Osteoblast (primary cell): ENCODE data around the gene NGEF. TPM values are rescaled to one million over a fixed set of nuclear protein-coding genes. Genes with fewer than 3 reads are reported as not detected.
A peak's percentile ranks its signal among the peaks of the same experiment; 100 is the strongest.

Experiments used
- DNase-seq: peaks from one replicate; pipeline ENCODE4 v3.0.0; 2011; ENCODE audit warnings: low spot score, mixed read lengths; ENCODE audit not compliant: insufficient read length; ENCODE audit errors: missing footprints
- H2AFZ ChIP-seq: 2 replicates; pipeline ENCODE4 v1.6.0; 2011; ENCODE audit warnings: mild to moderate bottlenecking, low read length
- H3K27ac ChIP-seq: 2 replicates; pipeline ENCODE4 v1.5.1; 2011; ENCODE audit warnings: mild to moderate bottlenecking, low read depth, low read length, moderate library complexity
- H3K27me3 ChIP-seq: 2 replicates; pipeline ENCODE4 v1.6.0; 2012; ENCODE audit warnings: mild to moderate bottlenecking, control low read depth, inconsistent platforms, low read length, moderate library complexity; ENCODE audit not compliant: insufficient read depth
- H3K36me3 ChIP-seq: 2 replicates; pipeline ENCODE4 v1.5.1; 2011; ENCODE audit warnings: mild to moderate bottlenecking, low read length, control low read depth, moderate library complexity; ENCODE audit not compliant: insufficient read depth
- H3K4me1 ChIP-seq: 2 replicates; pipeline ENCODE4 v1.5.1; 2011; ENCODE audit warnings: mild to moderate bottlenecking, low read length, control low read depth, moderate library complexity; ENCODE audit not compliant: insufficient read depth
- H3K4me2 ChIP-seq: 2 replicates; pipeline ENCODE4 v1.6.0; 2011; ENCODE audit warnings: mild to moderate bottlenecking, low read length; ENCODE audit not compliant: insufficient read depth
- H3K4me3 ChIP-seq: fragments of 200-600 bp; sonication (generic); 3 replicates; pipeline ENCODE4 v1.5.1; 2012; ENCODE audit warnings: mild to moderate bottlenecking, low read length, inconsistent platforms; ENCODE audit not compliant: insufficient read depth
- H3K79me2 ChIP-seq: 2 replicates; pipeline ENCODE4 v1.6.0; 2012; ENCODE audit warnings: mild to moderate bottlenecking, low read length, control low read depth, inconsistent platforms; ENCODE audit not compliant: insufficient read depth
- H3K9me3 ChIP-seq: 2 replicates; pipeline ENCODE4 v1.5.1; 2011; ENCODE audit warnings: low read depth, low read length, control low read depth
- H4K20me1 ChIP-seq: 2 replicates; pipeline ENCODE4 v1.6.0; 2012; ENCODE audit warnings: mild to moderate bottlenecking, low read length, control low read depth; ENCODE audit not compliant: insufficient read depth
- CTCF ChIP-seq: IDR thresholded peaks from 2 replicates; pipeline ENCODE4 v1.5.1; 2011; ENCODE audit warnings: mild to moderate bottlenecking, low read depth, low read length, moderate library complexity; ENCODE audit errors: extremely low read depth
- total RNA-seq: library from RNA; depleted of rRNA; stranded (reverse); fragments of >200 nt; gene quantifications from 2 replicates; pipeline ENCODE4 v1.2.3, GENCODE V29; 2012

Gene NGEF
- total RNA-seq, 1 donor = not detected

- DNase-seq = peak; percentile 74
- no peak overlapping the region for H3K27ac ChIP-seq
- H3K27me3 ChIP-seq = no peaks in the 10 kb centered on the region
- no peak overlapping the region for H3K4me3 ChIP-seq
- H2AFZ ChIP-seq = no peak overlapping the region
- no peaks in the 10 kb centered on the region for H3K79me2 ChIP-seq
- TF ChIP-seq CTCF = no peak
- peaks cover 15% of the 10 kb centered on the region for H3K4me1 ChIP-seq
- H3K9me3 ChIP-seq = no peaks in the 10 kb centered on the region
- H3K36me3 ChIP-seq = no peaks in the 10 kb centered on the region
- no peaks in the 10 kb centered on the region for H4K20me1 ChIP-seq
- H3K4me2 ChIP-seq = no peak overlapping the region
These were observed 118.8 kb downstream of the NGEF start for GRCh38 chr2:232894251-232894650.

GRCh38 chr2:232893834-232894233, 119.2 kb downstream of the NGEF start:
- H3K27me3 ChIP-seq = no peaks in the 10 kb centered on the region
- H3K27ac ChIP-seq = no peak overlapping the region
- H3K79me2 ChIP-seq = no peaks in the 10 kb centered on the region
- DNase-seq = peak; percentile 43
- no peaks in the 10 kb centered on the region for H4K20me1 ChIP-seq
- peaks cover 15% of the 10 kb centered on the region for H3K4me1 ChIP-seq
- no peaks in the 10 kb centered on the region for H3K36me3 ChIP-seq
- TF ChIP-seq CTCF = no peak
- no peaks in the 10 kb centered on the region for H3K9me3 ChIP-seq
- H3K4me2 ChIP-seq = no peak overlapping the region
- no peak overlapping the region for H2AFZ ChIP-seq
- no peak overlapping the region for H3K4me3 ChIP-seq

GRCh38 chr2:232892843-232893242, 120.2 kb downstream of the NGEF start:
- DNase-seq = peak; percentile 14
- H4K20me1 ChIP-seq = no peaks in the 10 kb centered on the region
- TF ChIP-seq CTCF = no peak
- H3K4me3 ChIP-seq = no peak overlapping the region
- no peaks in the 10 kb centered on the region for H3K36me3 ChIP-seq
- no peaks in the 10 kb centered on the region for H3K27me3 ChIP-seq
- H3K27ac ChIP-seq = no peak overlapping the region
- H3K4me2 ChIP-seq = no peak overlapping the region
- H3K4me1 ChIP-seq = peaks cover 15% of the 10 kb centered on the region
- no peaks in the 10 kb centered on the region for H3K9me3 ChIP-seq
- no peaks in the 10 kb centered on the region for H3K79me2 ChIP-seq
- no peak overlapping the region for H2AFZ ChIP-seq

GRCh38 chr2:232892221-232892620, 120.8 kb downstream of the NGEF start:
- Histone ChIP-seq H3K4me1 (peaks cover 15% of the 10 kb centered on the region), H3K4me3 (no peak overlapping the region), H2AFZ (no peak overlapping the region), H3K27ac (no peak overlapping the region), H3K4me2 (no peak overlapping the region), H3K79me2 (no peaks in the 10 kb centered on the region), H3K36me3 (no peaks in the 10 kb centered on the region), H3K27me3 (no peaks in the 10 kb centered on the region), H4K20me1 (no peaks in the 10 kb centered on the region), H3K9me3 (no peaks in the 10 kb centered on the region)
- no peak for TF ChIP-seq CTCF
- DNase-seq = peak; percentile 59
